ENCODE results near the gene KIF12.

- TF ChIP-seq CTCF (conservative IDR thresholded peaks at IDR 0.05; ENCODE audit: low read depth in 2 of 2): no peak
- no peak for TF ChIP-seq POLR2AphosphoS5 (IDR thresholded peaks at IDR 0.05; ENCODE audit: low read depth)
- no peak for TF ChIP-seq JUNB (IDR thresholded peaks at IDR 0.05; ENCODE audit: unreplicated experiment)
- no peak for TF ChIP-seq CREB1 (CRISPR knock-in tag; IDR thresholded peaks at IDR 0.05; ENCODE audit: low read depth)
- TF ChIP-seq EZH2 (IDR thresholded peaks at IDR 0.05; ENCODE audit: low read depth, unreplicated experiment): no peak
- TF ChIP-seq EZH2phosphoT487 (IDR thresholded peaks at IDR 0.05; ENCODE audit: unreplicated experiment): no peak
- TF ChIP-seq REST (IDR thresholded peaks at IDR 0.05; ENCODE audit: unreplicated experiment): no peak
- TF ChIP-seq STAT1 (IDR thresholded peaks at IDR 0.05; ENCODE audit: unreplicated experiment): no peak
- no peak for TF ChIP-seq ETS1 (IDR thresholded peaks at IDR 0.05)
- TF ChIP-seq ZNF331 (CRISPR knock-in tag; IDR thresholded peaks at IDR 0.05; ENCODE audit: low read depth): no peak
These were observed 42.6 kb downstream of the KIF12 start for GRCh38 chr9:114056527-114056926.
